ENCODE results near the gene UNC5B.

UNC5B gene

DNA sequence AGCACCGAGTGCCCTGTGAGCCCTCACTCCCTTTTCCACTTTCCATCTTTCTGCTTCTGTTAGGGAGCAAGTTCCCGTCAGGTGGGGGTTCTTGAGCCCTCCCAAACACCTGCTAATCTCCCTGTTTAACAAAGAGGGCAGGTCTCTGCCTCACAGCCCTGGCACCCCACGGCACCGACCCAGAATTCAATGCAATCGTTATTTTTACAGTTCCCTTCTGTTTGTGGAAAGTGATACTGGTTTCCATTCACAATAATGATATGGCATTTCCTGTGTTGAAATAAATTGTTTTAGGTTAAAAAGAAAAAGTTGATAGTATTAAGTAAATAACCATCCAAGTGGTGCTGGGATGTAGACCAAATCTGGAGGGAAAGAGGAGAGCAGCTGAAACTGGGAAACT is 67.8 kb downstream of the UNC5B start:
- DNase-seq (ENCODE audit: low read depth in 4 of 4, low spot score in 1 of 4) = no peak

DNA sequence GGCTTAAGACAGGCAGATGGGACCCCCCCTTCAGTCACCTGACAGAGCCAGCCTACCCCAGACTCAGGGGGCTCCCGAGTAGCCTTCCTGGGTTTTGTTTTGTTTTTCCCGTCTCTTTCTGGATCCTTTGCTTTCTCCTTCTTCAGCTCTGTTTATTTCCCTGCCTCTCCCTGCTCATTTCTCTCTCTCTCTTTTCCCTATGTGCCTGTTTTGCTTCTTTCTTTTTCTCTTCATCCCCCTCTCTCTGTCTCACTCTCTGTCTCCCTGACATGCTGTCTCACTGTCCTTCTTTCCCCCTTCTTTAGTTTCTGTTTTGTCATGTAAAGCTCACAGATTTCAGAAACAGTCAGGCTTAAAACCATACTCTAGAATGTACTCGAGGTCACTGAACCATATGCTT is 68.5 kb downstream of the UNC5B start:
- DNase-seq (ENCODE audit: low read depth in 4 of 4, low spot score in 1 of 4) = no peak

DNA sequence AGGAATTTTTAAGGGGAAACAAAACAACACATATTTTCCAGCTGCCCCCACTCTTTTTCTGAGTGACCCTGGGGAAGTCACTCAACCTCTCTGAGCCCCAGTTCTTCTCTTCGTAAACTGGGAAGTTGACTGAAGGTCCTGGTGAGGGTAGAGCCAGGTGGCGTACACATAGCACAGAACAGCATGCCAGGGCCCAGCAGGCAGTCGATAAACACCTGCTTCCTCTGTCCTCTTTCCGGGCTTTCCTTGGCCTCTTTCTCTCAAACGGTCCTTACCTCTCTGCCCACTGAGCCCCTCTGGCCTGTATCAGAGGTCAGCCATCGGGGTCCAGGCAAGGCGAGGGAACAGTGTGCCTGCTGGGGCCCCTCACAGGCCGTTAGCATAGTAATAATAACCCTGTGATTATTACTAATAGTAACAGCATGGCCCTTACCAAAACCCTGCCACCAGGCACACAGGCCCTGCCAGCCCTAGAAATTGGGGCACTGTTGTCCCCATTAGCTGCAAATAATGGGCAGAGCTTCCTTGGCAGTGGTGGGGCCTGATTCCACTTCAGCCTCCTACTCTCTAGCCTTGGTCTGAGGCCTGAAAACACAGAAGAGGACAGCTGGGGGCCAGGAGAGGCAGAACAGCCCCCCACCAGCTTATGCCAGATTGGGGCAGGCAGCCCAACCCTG is 69.4 kb downstream of the UNC5B start:
- no peak for DNase-seq (ENCODE audit: low read depth in 4 of 4, low spot score in 1 of 4)

DNA sequence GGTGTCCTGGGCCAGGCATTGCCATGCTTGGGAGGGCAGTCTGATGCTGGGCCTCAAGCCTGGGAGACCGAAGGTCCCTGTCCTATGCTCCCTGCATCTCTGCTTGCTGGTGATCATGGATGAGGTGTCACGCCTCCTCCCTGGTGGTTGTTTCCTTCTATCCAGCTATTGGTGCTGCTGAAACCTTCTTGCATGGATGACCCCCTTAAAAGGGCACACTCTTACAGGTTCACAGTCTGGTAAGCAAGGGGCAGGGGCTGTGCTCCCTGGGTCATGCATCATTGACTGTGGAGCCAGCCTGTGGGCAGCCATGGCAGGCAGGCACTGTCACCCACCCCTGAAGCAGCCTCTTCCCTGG is 69.9 kb downstream of the UNC5B start:
- DNase-seq (ENCODE audit: low read depth in 4 of 4, low spot score in 1 of 4) = no peak

DNA sequence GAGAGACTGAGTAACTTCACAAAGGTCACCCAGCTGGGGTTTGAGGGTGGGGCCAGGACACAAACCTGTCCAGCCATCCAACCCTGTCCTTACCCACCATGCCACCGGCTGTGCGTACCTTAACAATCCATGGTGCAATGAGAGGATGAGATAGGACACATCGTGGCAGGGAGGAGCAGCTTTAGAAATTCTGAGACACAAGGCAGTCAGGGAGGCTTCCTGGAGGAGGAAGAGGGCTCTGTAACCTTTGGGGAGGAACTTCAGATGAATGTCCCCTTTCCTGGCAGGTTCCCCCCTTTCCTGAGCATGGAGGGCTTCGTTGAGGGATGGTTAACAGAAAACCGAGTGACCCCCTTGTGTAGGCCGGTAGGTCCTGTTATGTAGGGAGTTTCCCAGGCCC is 71.0 kb downstream of the UNC5B start:
- DNase-seq (ENCODE audit: low read depth in 4 of 4, low spot score in 1 of 4) = no peak

DNA sequence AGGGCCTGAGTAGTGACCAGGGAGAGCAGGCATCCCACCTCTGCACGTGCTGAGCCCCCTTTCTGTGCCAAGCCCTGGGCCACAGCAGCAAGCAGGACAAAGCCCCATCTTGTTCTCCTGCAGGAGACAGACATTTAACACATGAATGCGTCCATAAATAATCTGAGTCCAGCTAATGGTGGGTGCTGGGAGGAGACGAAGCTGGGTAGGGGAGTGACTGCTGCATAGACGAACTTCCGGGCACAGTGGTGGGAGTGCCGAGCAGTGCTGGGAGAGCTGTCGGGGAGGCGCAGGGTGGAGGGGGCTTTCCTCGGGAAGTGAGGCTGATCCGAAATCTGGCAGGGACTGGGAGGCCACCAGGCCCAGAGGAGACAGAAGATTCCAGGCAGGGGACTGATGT is 71.5 kb downstream of the UNC5B start:
- no peak for DNase-seq (ENCODE audit: low read depth in 4 of 4, low spot score in 1 of 4)

DNA sequence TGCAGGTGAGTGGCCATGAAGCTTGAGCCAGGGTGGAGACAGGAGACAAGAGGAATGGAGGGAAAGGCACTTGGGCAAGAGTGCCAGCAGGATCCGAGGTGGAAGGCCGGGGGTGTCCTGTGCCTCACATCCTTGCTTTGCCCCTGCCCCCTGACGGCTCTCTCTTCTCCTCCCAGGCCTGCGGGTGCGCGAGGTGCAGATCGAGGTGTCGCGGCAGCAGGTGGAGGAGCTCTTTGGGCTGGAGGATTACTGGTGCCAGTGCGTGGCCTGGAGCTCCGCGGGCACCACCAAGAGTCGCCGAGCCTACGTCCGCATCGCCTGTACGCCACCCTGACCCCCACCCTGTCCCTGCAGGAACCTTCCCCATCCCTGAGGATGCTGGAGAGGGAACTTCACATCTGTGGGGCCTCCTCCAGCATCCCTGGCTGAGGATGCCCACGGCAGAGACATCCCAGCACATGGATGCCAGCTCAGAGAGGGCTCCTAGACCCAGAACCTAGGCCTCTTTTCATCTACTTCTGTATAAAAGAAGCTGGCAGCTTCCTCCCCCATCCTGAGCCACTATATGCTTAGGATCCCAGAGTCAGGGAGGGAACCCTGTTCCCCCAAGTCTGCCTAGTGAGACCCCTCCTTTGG is 72.3 kb downstream of the UNC5B start:
- no peak for DNase-seq (ENCODE audit: low read depth in 4 of 4, low spot score in 1 of 4)

DNA sequence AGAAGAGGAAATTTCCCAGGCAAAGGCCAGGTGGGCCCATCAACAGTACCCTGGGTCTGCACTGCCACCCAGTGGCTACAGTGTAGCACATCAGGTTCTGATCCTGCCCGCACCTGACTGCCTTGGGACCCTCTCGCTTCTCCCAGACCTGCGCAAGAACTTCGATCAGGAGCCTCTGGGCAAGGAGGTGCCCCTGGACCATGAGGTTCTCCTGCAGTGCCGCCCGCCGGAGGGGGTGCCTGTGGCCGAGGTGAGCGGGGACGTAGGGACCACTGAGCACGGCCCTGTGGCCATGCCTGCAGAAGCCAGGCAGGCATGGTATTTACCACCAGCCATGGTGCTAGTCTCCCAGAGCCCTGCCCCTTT is 72.8 kb downstream of the UNC5B start:
- DNase-seq (ENCODE audit: low read depth in 4 of 4, low spot score in 1 of 4) = peak in 2 of 4 experiments; percentile 10 to 12

DNA sequence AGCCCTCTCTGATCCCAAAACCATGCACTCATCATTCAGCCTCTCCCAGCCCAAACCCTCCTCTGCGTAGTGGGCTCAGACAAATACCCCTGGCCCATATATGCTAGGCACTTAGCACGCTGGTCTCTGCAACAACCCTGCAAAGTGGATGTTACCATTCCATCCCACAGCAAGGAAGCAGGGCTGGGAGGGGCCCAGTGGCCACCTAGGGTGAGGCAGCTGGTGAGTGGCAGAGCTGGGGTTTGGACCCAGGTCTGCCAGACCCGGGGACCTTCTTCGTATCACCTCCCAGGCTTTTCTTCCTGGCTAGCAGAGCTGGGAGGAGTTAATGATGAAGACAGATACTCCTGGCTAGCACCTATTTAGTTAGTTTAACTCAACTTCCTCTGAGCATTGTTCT is 73.6 kb downstream of the UNC5B start:
- DNase-seq (ENCODE audit: low read depth in 4 of 4, low spot score in 1 of 4) = no peak

DNA sequence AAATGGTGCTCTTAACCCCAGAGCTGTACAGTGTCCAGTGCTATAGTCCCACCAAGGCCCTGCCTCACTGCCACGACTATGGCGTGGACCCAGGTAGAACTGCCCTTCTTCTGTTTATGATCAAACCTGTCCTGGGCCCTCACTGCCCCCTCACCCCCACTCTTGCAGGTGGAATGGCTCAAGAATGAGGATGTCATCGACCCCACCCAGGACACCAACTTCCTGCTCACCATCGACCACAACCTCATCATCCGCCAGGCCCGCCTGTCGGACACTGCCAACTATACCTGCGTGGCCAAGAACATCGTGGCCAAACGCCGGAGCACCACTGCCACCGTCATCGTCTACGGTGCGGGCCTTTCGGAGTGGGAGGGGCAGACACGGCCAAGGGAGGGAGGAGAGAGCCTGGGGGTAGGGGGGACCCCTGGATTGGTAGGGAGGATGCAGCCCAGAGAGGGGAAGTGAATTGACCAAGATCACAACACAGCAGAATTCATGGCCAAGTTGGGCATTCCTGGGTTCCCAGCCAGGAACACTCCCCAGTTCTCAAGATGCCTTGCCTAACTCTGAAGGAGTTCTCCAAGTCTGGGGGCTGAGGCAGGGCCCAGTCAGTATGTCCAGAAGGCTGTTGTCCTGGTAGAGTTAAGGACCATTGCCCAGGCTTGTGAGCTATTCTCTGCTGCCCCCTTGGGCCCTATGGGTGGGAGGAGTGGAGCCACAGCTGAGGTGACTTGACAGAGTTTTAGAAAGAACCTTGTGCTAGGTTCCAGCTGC is 74.3 kb downstream of the UNC5B start:
- DNase-seq (ENCODE audit: low read depth in 4 of 4, low spot score in 1 of 4) = no peak

DNA sequence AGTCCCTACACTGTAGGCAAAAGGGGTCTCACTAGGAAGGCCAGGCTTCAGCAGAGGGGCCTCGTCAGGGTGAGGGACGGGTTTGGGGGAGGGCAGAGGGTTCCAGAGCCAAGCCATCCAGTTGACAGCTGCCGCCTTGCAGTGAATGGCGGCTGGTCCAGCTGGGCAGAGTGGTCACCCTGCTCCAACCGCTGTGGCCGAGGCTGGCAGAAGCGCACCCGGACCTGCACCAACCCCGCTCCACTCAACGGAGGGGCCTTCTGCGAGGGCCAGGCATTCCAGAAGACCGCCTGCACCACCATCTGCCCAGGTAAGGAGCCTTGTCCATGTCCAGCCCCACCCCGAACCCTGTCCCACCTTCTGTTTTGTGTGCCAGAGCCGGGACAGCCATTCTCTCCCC is 75.1 kb downstream of the UNC5B start:
- DNase-seq (ENCODE audit: low read depth in 4 of 4, low spot score in 1 of 4) = no peak

DNA sequence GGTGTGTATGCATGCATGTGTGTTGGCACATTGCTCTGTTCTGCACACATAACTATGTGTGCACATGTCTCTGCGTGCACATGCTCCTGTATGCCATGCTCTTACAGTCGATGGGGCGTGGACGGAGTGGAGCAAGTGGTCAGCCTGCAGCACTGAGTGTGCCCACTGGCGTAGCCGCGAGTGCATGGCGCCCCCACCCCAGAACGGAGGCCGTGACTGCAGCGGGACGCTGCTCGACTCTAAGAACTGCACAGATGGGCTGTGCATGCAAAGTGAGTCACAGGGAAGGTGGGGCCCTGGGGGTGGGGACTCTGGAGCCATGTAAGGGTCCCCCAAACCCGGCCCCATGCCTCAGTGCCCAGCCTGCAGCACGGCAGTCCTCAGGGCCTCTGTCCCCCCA is 76.1 kb downstream of the UNC5B start:
- no peak for DNase-seq (ENCODE audit: low read depth in 4 of 4, low spot score in 1 of 4)

DNA sequence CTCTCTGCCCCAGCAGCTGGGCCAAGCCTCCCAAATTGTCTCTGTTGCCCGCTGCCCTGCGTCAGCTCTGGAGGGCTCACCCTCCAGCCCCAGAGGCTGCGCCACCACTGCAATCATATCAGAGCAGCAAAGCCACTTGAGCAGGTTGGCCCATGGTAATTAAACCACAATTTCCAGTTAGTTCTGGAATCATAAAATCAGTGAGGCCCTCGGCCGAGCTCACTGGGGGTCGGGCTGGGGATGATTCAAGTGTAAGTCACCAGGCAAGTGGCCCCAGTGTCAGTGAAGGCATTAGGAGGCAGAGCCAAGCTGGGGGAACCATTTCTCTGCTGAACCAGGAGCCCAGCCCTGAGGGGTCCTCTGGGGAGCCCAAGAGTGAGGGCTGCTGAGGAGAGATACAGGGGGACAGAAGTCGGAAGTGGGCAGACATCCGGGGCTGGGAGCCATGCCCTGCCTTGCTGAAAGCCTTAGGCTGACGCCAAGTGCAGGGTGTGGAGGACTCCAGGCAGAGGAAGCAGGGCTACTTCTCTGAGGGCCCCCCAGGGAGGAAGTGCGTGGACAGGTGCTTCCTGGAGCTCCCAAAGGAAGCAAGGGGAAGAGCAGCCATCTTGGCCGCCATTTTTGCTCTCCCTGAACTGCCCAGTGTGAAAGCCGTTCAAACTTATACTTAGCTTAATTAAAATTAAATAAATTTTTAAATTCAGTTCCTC is 77.2 kb downstream of the UNC5B start:
- DNase-seq (ENCODE audit: low read depth in 4 of 4, low spot score in 1 of 4) = no peak

DNA sequence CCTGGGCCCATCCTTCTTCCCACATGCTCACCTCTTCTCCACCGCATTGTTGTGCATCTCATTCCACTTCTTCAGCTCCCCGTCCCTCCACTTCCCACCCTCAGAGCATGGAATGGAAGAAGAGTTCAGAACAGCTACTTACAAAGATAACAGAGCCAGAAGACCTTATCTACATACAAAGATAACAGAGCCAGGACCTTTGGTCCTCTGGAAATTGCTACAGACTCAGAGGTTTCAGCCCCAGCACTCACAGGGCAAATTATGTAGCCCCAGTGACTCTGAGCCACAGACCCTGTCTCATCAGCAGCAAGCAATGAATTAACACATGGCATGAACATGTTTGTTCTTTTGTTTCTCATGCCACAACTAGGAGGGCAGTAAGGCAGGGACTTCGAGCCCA is 78.0 kb downstream of the UNC5B start:
- no peak for DNase-seq (ENCODE audit: low read depth in 4 of 4, low spot score in 1 of 4)

DNA sequence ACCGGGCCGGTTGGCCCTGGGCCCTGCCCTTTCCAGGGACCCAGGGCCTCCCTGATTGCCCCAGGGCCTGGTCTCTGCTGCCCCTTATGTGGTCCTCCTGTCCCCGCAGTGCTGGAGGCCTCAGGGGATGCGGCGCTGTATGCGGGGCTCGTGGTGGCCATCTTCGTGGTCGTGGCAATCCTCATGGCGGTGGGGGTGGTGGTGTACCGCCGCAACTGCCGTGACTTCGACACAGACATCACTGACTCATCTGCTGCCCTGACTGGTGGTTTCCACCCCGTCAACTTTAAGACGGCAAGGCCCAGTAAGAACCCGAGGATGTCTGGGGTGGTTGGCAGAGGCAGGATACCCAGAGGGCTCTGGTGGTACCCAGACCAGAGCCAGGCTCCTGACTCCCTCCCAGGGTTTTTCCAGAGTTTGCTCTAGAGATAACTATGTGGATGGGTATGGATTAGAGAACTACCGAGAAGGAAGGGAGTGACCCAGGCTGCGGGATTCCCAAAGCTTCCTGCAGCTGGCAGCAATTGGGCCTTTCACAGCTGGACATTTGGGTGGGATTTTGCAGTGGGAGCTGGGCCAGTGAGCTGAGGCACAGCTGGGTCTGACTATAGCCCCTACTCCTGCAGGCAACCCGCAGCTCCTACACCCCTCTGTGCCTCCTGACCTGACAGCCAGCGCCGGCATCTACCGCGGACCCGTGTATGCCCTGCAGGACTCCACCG is 78.6 kb downstream of the UNC5B start:
- no peak for DNase-seq (ENCODE audit: low read depth in 4 of 4, low spot score in 1 of 4)

DNA sequence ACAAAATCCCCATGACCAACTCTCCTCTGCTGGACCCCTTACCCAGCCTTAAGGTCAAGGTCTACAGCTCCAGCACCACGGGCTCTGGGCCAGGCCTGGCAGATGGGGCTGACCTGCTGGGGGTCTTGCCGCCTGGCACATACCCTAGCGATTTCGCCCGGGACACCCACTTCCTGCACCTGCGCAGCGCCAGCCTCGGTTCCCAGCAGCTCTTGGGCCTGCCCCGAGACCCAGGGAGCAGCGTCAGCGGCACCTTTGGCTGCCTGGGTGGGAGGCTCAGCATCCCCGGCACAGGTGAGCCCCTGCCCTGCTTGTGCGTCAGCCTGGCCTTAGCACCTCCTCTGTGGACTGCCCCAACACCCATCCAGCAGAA is 79.1 kb downstream of the UNC5B start:
- DNase-seq (ENCODE audit: low read depth in 4 of 4, low spot score in 1 of 4) = no peak

DNA sequence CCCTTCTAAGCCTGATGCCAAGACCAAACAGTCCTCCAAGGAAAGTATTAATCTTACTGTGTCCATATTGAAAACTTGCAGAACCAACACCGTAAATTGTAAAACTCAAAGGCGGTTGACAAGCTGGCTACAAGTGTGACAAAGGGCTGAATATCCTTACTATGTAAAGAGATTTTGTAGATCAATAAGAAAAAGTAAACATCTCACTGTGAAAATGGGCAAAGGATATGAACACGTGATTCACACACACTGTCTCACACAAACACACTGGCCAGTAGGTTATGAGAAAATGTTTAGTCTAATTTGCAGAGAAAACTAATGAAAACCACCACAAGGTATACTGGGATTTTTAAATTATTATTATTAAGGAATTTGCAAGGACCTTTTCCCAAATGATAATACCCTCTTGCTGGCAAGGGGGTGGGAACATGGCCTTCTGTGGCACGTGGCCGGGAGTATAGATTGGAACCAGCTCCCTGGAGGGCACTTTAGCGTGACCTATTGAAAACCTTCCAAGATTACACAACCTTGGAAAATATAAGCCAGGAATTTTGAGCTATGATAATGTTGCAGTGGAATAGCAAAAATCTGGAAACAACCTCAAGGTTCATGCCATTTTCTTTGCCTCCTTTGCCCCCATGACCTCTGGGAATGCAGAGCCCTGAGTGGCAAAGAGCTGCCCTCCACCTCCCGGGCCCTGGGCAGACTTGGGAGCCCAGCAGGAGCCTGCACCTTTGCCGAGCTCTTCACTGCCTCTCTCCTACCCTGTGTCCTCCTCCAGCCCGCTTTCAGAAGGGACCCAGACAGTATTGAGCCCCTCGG is 80.5 kb downstream of the UNC5B start:
- no peak for DNase-seq (ENCODE audit: low read depth in 4 of 4, low spot score in 1 of 4)

DNA sequence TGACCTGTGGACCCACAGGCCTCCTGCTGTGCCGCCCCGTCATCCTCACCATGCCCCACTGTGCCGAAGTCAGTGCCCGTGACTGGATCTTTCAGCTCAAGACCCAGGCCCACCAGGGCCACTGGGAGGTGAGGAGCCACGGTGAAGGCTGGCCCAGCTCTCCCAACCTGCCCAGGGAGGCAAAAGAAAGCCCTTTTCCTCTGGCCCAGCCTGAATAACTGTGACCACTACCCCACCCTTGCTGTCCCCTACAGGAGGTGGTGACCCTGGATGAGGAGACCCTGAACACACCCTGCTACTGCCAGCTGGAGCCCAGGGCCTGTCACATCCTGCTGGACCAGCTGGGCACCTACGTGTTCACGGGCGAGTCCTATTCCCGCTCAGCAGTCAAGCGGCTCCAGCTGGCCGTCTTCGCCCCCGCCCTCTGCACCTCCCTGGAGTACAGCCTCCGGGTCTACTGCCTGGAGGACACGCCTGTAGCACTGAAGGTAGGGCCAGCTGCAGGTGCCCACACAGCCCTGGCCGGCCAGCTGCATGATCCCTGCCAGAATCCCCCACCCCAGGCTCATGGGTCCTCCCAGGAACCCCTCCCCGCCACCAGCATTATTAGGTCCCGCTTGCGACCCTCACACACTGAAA is 81.2 kb downstream of the UNC5B start:
- no peak for DNase-seq (ENCODE audit: low read depth in 4 of 4, low spot score in 1 of 4)

DNA sequence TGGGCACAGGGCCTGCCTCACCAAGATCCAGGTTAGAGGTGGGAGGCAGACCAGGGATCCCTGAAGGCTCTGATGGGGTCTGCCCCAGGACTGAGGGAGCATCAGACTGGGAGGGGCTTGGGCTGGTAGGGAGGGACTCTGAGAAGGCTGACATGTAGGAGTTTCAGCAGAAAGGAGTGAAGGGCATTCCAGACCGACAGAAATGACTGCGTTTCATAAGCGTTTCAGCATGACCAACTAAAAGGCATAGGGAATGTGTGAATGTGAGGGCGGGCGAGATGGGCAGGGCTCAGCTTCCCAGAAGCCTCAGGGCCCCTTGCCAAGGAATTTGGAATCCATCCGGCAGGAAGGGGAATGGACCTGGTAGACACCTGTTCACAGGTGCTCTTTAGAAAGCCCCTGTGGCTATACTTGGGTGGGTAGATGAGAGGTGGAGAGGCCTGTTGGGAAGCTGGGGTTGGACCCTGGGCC is 81.8 kb downstream of the UNC5B start:
- DNase-seq (ENCODE audit: low read depth in 4 of 4, low spot score in 1 of 4) = no peak

DNA sequence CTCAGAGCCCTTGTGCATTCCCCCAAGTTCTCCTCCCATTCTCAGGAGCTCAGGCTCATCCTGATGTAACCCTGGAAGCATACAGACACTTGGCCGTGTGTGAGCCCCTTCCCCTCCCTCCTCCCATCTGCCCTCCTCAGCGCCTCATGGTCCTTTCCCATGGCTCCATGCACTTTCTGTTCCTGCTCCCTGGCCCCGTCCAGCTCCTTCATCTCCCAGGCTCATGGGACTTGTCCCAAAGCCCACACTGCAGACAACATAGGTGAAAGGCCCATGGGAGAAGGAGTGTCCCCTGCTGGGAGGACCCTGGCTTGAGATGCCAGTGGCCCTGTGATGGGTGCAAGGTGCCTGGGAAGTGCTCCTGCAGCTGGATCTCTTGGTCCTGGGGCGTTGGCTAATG is 82.5 kb downstream of the UNC5B start:
- no peak for DNase-seq (ENCODE audit: low read depth in 4 of 4, low spot score in 1 of 4)
